HG02763 (cell line): Measurements from ENCODE around the gene KAT8.
"Not testable (repeated sequence)": the region's sequence is repeated elsewhere in the genome, so short reads cannot be mapped to it uniquely, and the experiment has no call there.

Experiments used
- ATAC-seq: cut with Tn5 transposase; IDR thresholded peaks from one replicate; pipeline ENCODE4 v1.9.1; 2021; ENCODE audit warnings: mild to moderate bottlenecking, moderate library complexity; ENCODE audit not compliant: unreplicated experiment

The KAT8 gene

GRCh38 chr16:31144418-31144817 is 27.0 kb downstream of the KAT8 start:
- ATAC-seq: not testable (repeated sequence)

GRCh38 chr16:31145398-31145990 is 28.0 kb downstream of the KAT8 start:
- no peak for ATAC-seq

- no peak for ATAC-seq
Observed at GRCh38 chr16:31147574-31147973, 30.1 kb downstream of the KAT8 start.

GRCh38 chr16:31148281-31148728 is 30.8 kb downstream of the KAT8 start:
- no peak for ATAC-seq

GRCh38 chr16:31148896-31149295 is 31.4 kb downstream of the KAT8 start:
- ATAC-seq: no peak

GRCh38 chr16:31149332-31149731 is 31.9 kb downstream of the KAT8 start:
- no peak for ATAC-seq

GRCh38 chr16:31149894-31150890 is 32.7 kb downstream of the KAT8 start, which contains the start of gene PRSS36:
TSS of gene PRSS36 (minus strand) at chr16:31150066. CDS start at chr16:31150035, 31 bp downstream.
- ATAC-seq: no peak

- not testable (repeated sequence) for ATAC-seq
Observed at GRCh38 chr16:31150976-31151375, 33.5 kb downstream of the KAT8 start.

- ATAC-seq: no peak
Observed at GRCh38 chr16:31157136-31157535, 39.7 kb downstream of the KAT8 start.

GRCh38 chr16:31167315-31167714 is 49.9 kb downstream of the KAT8 start:
- no peak for ATAC-seq

GRCh38 chr16:31168848-31169247 is 51.4 kb downstream of the KAT8 start:
- ATAC-seq: no peak

- ATAC-seq: not testable (repeated sequence)
Observed at GRCh38 chr16:31170048-31170447, 52.6 kb downstream of the KAT8 start.

- ATAC-seq: no peak
Observed at GRCh38 chr16:31177136-31177535, 59.7 kb downstream of the KAT8 start.

GRCh38 chr16:31179219-31179746 is 61.8 kb downstream of the KAT8 start:
- no peak for ATAC-seq

GRCh38 chr16:31179747-31180459 is 62.4 kb downstream of the KAT8 start, which contains the start of gene FUS:
TSS of gene FUS (plus strand) at chr16:31180139. CDS start at chr16:31180215, 76 bp downstream.
- peak; percentile 67 for ATAC-seq
